ENCODE data around the gene MOGAT3.

The MOGAT3 gene

DNA sequence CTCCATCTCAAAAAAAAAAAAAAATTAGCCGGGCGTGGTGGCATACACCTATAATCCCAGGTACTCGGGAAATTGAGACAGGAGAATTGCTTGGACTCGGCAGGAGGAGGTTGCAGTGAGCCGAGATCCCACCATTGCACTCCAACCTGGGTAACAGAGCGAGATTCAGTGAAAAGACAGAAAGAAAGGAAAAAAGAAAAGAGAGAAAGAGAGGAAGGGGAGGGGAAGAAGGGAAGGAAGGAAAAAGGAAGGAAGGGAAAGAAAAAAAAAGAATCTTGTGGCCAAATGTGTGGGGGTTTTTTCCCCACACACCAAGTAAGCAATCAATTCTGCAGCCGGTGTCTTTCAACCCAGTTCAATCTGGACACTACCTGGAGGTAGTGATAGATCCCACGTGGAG lies 11.7 kb downstream of the MOGAT3 start:
- Histone ChIP-seq H3K27ac (ENCODE audit: insufficient read depth, low read length, poor library complexity, severe bottlenecking) (no peak overlapping the region), H3K27me3 (replicated peaks; ENCODE audit: control insufficient read depth, insufficient read depth, low read length, poor library complexity, severe bottlenecking) (no peaks in the 10 kb centered on the region), H3K4me3 (ENCODE audit: insufficient read depth, low read depth, low read length, poor library complexity, severe bottlenecking) (no peak overlapping the region), H3K9me3 (ENCODE audit: control insufficient read depth, low read length) (no peaks in the 10 kb centered on the region), H3K4me1 (ENCODE audit: control insufficient read depth, insufficient read depth, low read length, poor library complexity, severe bottlenecking) (no peaks in the 10 kb centered on the region), H3K36me3 (ENCODE audit: control insufficient read depth, insufficient read depth, low read length) (no peaks in the 10 kb centered on the region)
- no peak for DNase-seq

DNA sequence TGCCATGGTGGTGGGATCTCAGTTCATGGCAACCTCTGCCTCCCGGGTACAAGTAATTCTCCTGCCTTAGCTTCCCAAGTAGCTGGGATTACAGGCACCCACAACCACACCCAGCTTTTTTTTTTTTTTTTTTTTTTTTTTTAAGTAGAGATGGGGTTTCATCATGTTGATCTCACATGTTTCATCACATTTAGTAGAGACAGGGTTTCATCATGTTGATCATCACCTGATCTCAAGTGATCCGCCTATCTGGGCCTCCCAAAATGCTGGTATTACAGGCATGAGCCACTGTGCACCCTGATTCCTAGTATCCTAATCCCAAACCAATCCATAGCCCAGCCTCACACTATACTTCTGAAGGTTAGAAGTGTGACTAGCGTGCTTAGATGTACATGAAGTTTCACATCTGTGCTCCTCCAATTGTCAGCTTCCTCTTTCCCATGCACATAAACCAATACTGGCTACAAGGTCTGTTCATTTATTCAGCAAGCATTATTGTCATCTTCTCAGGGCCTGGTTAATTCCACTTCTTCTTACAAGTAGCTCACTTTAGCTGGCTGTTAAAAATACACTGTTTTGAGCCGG lies 13.9 kb downstream of the MOGAT3 start:
- H3K4me1 ChIP-seq (ENCODE audit: control insufficient read depth, insufficient read depth, low read length, poor library complexity, severe bottlenecking), result no peaks in the 10 kb centered on the region
- no peaks in the 10 kb centered on the region for H3K36me3 ChIP-seq (ENCODE audit: control insufficient read depth, insufficient read depth, low read length)
- no peaks in the 10 kb centered on the region for H3K9me3 ChIP-seq (ENCODE audit: control insufficient read depth, low read length)
- no peak for DNase-seq
- peaks cover 7% of the 10 kb centered on the region for H3K27me3 ChIP-seq (replicated peaks; ENCODE audit: control insufficient read depth, insufficient read depth, low read length, poor library complexity, severe bottlenecking)
- no peak overlapping the region for H3K27ac ChIP-seq (ENCODE audit: insufficient read depth, low read length, poor library complexity, severe bottlenecking)
- no peak overlapping the region for H3K4me3 ChIP-seq (ENCODE audit: insufficient read depth, low read depth, low read length, poor library complexity, severe bottlenecking)

DNA sequence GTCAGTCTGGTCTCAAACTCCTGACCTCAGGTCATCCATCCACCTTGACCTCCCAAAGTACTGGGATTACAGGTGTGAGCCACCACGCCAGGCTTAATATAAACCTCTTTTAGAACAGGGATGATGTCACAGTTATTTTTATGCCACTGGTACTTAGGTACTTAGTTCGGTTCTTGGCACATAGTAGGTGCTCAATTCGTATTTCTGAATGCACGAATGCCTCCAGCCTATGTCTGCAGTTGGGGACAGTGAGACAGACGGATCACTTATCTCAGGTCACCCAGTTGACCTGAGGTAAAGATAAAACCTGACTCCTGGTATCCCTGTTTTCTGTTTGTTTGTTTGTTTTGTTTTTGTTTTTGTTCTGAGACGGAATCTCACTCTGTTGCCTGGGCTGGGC lies 14.6 kb downstream of the MOGAT3 start:
- H3K4me3 ChIP-seq (ENCODE audit: insufficient read depth, low read depth, low read length, poor library complexity, severe bottlenecking), result no peak overlapping the region
- H3K27me3 ChIP-seq (replicated peaks; ENCODE audit: control insufficient read depth, insufficient read depth, low read length, poor library complexity, severe bottlenecking), result peaks cover 8% of the 10 kb centered on the region
- no peaks in the 10 kb centered on the region for H3K36me3 ChIP-seq (ENCODE audit: control insufficient read depth, insufficient read depth, low read length)
- no peak for DNase-seq
- no peak overlapping the region for H3K27ac ChIP-seq (ENCODE audit: insufficient read depth, low read length, poor library complexity, severe bottlenecking)
- H3K9me3 ChIP-seq (ENCODE audit: control insufficient read depth, low read length), result no peaks in the 10 kb centered on the region
- H3K4me1 ChIP-seq (ENCODE audit: control insufficient read depth, insufficient read depth, low read length, poor library complexity, severe bottlenecking), result no peaks in the 10 kb centered on the region

DNA sequence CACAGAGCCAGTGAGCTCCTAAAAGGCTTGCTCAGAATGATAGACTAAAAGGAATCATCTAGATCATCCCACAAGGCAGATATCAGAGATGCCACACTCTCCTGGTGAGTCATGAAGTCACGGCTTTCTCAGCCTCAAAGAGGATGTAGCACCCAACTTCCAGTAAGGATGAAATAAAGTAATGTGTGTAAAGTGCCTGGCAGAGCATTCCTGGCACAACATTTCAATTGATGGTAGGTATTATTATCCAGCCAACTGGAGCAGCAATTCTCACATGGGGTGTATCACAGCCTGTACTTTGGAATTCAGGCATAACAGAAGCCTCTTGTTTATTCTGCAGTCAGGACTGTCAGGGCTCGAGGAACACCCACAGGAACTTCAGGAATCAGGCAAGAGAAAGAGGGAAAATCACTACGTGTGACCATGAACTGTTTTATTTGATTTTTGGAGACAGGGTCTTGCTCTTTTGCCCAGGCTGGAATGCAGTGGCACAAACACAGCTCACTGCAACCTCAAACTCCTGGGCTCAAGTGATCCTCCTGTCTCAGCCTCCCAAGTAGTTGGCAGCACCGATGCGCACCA lies 15.5 kb downstream of the MOGAT3 start:
- peaks cover 14% of the 10 kb centered on the region for H3K27me3 ChIP-seq (replicated peaks; ENCODE audit: control insufficient read depth, insufficient read depth, low read length, poor library complexity, severe bottlenecking)
- H3K4me3 ChIP-seq (ENCODE audit: insufficient read depth, low read depth, low read length, poor library complexity, severe bottlenecking), result no peak overlapping the region
- no peak overlapping the region for H3K27ac ChIP-seq (ENCODE audit: insufficient read depth, low read length, poor library complexity, severe bottlenecking)
- H3K9me3 ChIP-seq (ENCODE audit: control insufficient read depth, low read length), result no peaks in the 10 kb centered on the region
- H3K4me1 ChIP-seq (ENCODE audit: control insufficient read depth, insufficient read depth, low read length, poor library complexity, severe bottlenecking), result peaks cover 2% of the 10 kb centered on the region
- no peaks in the 10 kb centered on the region for H3K36me3 ChIP-seq (ENCODE audit: control insufficient read depth, insufficient read depth, low read length)
- no peak for DNase-seq

DNA sequence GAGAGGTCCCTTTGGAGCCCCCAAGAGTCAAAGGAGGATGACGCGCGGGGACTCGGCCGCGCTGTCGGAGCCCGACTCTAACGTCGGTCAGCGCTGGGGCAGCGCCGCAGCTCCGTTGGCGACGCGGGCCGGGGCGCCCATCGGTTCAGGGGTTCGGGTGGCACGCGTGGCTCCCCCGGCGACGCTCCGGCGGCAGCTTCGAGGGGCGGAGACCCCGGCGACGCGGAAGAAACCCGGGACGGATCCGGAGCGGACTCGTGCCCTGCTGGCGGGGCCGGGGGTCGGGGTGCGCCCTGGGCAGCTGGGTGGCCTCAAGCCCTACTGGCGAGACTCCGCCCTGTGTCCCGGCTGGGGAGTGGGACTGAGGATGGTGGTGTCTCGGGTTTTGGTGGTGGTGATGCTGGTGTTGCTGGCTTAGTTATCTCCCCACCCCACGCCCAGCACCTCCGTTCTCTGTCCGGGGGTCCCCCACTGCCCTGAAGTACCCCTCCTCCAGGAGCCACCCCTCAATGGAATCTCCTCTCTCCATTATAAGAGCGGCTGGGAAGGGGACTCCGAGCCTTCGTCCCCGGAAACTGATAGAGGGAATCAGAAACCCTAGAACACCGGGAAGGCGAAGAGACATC lies 20.6 kb downstream of the MOGAT3 start, which contains the start of gene NAT16:
Gene NAT16, minus strand, starts transcription at position 164 of the 626 bp plus-strand sequence. CDS start 5,486 bp downstream, outside the sequence.
- H3K27ac ChIP-seq (ENCODE audit: insufficient read depth, low read length, poor library complexity, severe bottlenecking), result no peak within 1 kb of the TSS
- H3K36me3 ChIP-seq (ENCODE audit: control insufficient read depth, insufficient read depth, low read length), result no peaks in the 10 kb centered on the region
- peaks cover 53% of the 10 kb centered on the region for H3K27me3 ChIP-seq (replicated peaks; ENCODE audit: control insufficient read depth, insufficient read depth, low read length, poor library complexity, severe bottlenecking)
- H3K4me1 ChIP-seq (ENCODE audit: control insufficient read depth, insufficient read depth, low read length, poor library complexity, severe bottlenecking), result peaks cover 16% of the 10 kb centered on the region
- no peak within 1 kb of the TSS for H3K4me3 ChIP-seq (ENCODE audit: insufficient read depth, low read depth, low read length, poor library complexity, severe bottlenecking)
- DNase-seq, result no peak
- no peaks in the 10 kb centered on the region for H3K9me3 ChIP-seq (ENCODE audit: control insufficient read depth, low read length)

DNA sequence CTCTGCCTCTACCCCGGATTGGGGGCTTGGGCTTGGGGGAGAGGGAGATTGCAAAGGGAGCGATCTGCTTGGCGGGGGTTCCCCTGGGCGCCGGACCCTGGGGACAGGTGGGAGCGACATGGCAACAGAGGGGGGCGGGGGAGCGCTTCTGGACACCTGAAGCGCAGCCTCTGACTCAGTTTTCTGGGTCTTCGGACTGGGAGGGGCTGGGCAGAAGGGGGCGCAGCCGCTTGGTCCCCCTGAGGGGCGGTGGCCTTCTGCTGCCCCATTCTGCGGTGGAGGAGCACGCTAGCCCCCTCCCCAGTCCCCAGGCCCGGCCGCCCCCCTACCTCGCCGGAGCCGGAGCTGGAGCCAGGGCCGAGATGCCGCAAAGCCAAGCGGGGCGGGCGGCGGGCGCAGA lies 21.1 kb downstream of the MOGAT3 start:
- no peak for DNase-seq
- H3K9me3 ChIP-seq (ENCODE audit: control insufficient read depth, low read length), result no peaks in the 10 kb centered on the region
- no peak overlapping the region for H3K27ac ChIP-seq (ENCODE audit: insufficient read depth, low read length, poor library complexity, severe bottlenecking)
- H3K36me3 ChIP-seq (ENCODE audit: control insufficient read depth, insufficient read depth, low read length), result no peaks in the 10 kb centered on the region
- H3K4me3 ChIP-seq (ENCODE audit: insufficient read depth, low read depth, low read length, poor library complexity, severe bottlenecking), result no peak overlapping the region
- H3K27me3 ChIP-seq (replicated peaks; ENCODE audit: control insufficient read depth, insufficient read depth, low read length, poor library complexity, severe bottlenecking), result peaks cover 57% of the 10 kb centered on the region
- H3K4me1 ChIP-seq (ENCODE audit: control insufficient read depth, insufficient read depth, low read length, poor library complexity, severe bottlenecking), result peaks cover 16% of the 10 kb centered on the region

DNA sequence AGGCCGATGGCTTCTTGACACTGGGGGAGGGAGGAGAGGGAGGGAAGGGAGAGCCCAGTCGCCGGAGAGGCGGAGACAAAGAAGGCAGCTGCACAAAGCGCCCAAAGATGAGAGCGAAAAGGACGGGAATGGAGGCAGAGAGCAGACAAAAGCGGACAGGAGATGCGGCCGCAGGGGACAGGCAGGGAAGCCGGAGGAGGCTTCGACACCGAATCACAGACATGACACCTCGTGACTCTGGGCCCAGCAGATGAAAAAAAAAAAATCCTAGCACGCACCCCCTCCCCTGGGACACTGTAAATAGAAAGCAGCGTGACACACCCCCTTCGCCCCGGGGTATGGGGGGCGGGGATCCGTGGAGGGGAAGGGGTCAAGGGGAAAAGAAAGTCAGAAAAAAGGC lies 21.7 kb downstream of the MOGAT3 start:
- no peak for DNase-seq
- peaks cover 21% of the 10 kb centered on the region for H3K4me1 ChIP-seq (ENCODE audit: control insufficient read depth, insufficient read depth, low read length, poor library complexity, severe bottlenecking)
- H3K9me3 ChIP-seq (ENCODE audit: control insufficient read depth, low read length), result no peaks in the 10 kb centered on the region
- H3K36me3 ChIP-seq (ENCODE audit: control insufficient read depth, insufficient read depth, low read length), result no peaks in the 10 kb centered on the region
- H3K27me3 ChIP-seq (replicated peaks; ENCODE audit: control insufficient read depth, insufficient read depth, low read length, poor library complexity, severe bottlenecking), result peaks cover 62% of the 10 kb centered on the region
- no peak overlapping the region for H3K4me3 ChIP-seq (ENCODE audit: insufficient read depth, low read depth, low read length, poor library complexity, severe bottlenecking)
- H3K27ac ChIP-seq (ENCODE audit: insufficient read depth, low read length, poor library complexity, severe bottlenecking), result no peak overlapping the region

DNA sequence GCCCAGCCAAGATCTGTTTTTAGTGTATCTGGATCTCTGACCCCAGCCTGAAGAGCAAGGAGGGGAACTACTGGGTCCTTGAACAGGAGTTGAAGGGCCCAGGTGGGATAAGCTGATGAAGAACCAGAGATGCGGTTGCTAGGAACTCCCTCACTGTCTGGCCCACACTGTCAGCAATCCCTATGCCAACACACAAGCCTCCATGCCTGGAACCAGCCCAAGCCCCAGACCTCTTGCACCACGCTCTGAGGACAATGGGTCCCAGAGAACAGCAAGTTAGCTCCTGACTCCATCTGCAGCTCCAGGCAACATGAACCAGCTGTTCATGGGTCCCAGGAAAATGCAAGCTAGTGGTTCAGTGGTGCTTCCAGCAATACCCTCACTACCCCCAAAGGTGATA lies 23.2 kb downstream of the MOGAT3 start:
- Histone ChIP-seq H3K27ac (ENCODE audit: insufficient read depth, low read length, poor library complexity, severe bottlenecking) (no peak overlapping the region), H3K9me3 (ENCODE audit: control insufficient read depth, low read length) (no peaks in the 10 kb centered on the region), H3K4me3 (ENCODE audit: insufficient read depth, low read depth, low read length, poor library complexity, severe bottlenecking) (no peak overlapping the region), H3K36me3 (ENCODE audit: control insufficient read depth, insufficient read depth, low read length) (no peaks in the 10 kb centered on the region), H3K4me1 (ENCODE audit: control insufficient read depth, insufficient read depth, low read length, poor library complexity, severe bottlenecking) (peaks cover 32% of the 10 kb centered on the region), H3K27me3 (replicated peaks; ENCODE audit: control insufficient read depth, insufficient read depth, low read length, poor library complexity, severe bottlenecking) (peaks cover 76% of the 10 kb centered on the region)
- DNase-seq, result no peak

DNA sequence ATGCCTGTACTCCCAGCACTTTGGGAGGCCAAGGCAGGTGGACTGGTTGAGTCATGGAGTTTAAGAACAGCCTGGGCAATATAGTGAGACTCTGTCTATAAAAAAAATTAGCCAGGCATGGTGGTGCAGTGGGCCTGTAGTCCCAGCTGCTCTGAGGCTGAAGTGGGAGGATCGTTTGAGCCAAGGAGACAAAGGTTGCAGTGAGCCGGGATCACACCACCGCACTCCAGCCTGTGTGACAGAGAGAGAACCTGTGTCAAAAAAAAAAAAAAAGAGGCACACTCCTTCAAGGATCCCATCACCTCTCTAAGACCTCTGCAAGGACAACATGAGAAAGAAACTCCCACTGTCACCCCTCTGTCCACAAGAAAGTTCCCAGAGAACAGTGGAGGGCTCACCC lies 25.2 kb downstream of the MOGAT3 start:
- H3K36me3 ChIP-seq (ENCODE audit: control insufficient read depth, insufficient read depth, low read length), result no peaks in the 10 kb centered on the region
- H3K9me3 ChIP-seq (ENCODE audit: control insufficient read depth, low read length), result no peaks in the 10 kb centered on the region
- no peak for DNase-seq
- H3K4me1 ChIP-seq (ENCODE audit: control insufficient read depth, insufficient read depth, low read length, poor library complexity, severe bottlenecking), result peaks cover 50% of the 10 kb centered on the region
- peaks cover 84% of the 10 kb centered on the region for H3K27me3 ChIP-seq (replicated peaks; ENCODE audit: control insufficient read depth, insufficient read depth, low read length, poor library complexity, severe bottlenecking)
- no peak overlapping the region for H3K4me3 ChIP-seq (ENCODE audit: insufficient read depth, low read depth, low read length, poor library complexity, severe bottlenecking)
- H3K27ac ChIP-seq (ENCODE audit: insufficient read depth, low read length, poor library complexity, severe bottlenecking), result no peak overlapping the region

DNA sequence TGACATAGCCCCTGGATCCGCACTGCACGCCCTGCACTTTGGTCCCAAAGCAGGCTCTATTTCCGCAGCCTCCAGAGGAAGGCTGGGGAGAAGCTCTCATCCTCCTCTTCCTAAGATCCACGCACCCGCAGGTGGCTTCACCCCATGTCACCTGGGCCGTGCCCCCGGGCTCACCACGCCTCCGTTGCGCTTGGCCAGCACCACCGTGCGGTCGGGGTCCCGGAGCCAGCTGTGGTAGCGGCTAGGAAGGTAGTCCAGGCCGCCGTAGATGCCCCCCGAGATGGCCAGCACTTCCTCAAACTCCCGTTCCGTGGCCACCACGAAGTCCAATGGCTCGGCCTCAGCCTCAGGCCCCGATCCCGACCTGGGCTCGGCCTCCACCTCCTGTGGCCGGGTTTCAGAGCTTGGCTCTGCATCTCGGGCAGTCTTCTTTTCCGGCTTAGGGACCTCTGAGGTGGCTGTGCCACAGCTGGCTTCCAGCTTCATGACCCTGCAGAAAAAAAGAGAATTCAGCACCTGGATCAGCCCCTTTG lies 26.4 kb downstream of the MOGAT3 start:
- H3K27ac ChIP-seq (ENCODE audit: insufficient read depth, low read length, poor library complexity, severe bottlenecking), result no peak overlapping the region
- no peaks in the 10 kb centered on the region for H3K9me3 ChIP-seq (ENCODE audit: control insufficient read depth, low read length)
- H3K4me3 ChIP-seq (ENCODE audit: insufficient read depth, low read depth, low read length, poor library complexity, severe bottlenecking), result no peak overlapping the region
- peaks cover 52% of the 10 kb centered on the region for H3K4me1 ChIP-seq (ENCODE audit: control insufficient read depth, insufficient read depth, low read length, poor library complexity, severe bottlenecking)
- no peaks in the 10 kb centered on the region for H3K36me3 ChIP-seq (ENCODE audit: control insufficient read depth, insufficient read depth, low read length)
- peaks cover 88% of the 10 kb centered on the region for H3K27me3 ChIP-seq (replicated peaks; ENCODE audit: control insufficient read depth, insufficient read depth, low read length, poor library complexity, severe bottlenecking)
- DNase-seq, result no peak

Measured in effector memory CD4-positive, alpha-beta T cell (primary cell).